Measurements from ENCODE around the gene ZNF454. TPM values are rescaled to one million over a fixed set of nuclear protein-coding genes. Genes with fewer than 3 reads are reported as not detected.

ZNF454 gene
- total RNA-seq, 1 donor from 2014 or later, result 1.6 TPM

DNA sequence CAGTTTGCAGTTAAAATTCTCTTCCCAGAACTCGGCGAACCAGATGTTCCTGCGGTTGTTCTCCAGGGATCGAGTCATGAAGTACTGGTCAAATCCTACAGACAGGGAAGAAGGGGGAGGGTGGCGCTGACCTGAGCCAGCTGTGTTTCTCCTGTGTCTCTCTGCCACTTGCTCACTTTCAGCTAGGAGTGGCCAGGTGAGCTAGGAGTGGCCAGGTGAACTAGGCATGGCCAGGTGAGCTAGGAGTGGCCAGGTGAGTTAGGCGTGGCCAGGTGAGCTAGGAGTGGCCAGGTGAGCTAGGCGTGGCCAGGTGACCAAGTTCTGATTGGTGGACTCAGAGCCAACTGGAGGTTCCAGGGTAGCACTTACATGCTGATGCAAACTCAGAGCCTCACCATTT lies 48.3 kb downstream of the ZNF454 start:
- no peaks in the 10 kb centered on the region for H3K36me3 Mint-ChIP-seq (ENCODE audit: unreplicated experiment)
- TF ChIP-seq, protein P1, sequence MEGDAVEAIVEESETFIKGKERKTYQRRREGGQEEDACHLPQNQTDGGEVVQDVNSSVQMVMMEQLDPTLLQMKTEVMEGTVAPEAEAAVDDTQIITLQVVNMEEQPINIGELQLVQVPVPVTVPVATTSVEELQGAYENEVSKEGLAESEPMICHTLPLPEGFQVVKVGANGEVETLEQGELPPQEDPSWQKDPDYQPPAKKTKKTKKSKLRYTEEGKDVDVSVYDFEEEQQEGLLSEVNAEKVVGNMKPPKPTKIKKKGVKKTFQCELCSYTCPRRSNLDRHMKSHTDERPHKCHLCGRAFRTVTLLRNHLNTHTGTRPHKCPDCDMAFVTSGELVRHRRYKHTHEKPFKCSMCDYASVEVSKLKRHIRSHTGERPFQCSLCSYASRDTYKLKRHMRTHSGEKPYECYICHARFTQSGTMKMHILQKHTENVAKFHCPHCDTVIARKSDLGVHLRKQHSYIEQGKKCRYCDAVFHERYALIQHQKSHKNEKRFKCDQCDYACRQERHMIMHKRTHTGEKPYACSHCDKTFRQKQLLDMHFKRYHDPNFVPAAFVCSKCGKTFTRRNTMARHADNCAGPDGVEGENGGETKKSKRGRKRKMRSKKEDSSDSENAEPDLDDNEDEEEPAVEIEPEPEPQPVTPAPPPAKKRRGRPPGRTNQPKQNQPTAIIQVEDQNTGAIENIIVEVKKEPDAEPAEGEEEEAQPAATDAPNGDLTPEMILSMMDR (IDR thresholded peaks at IDR 0.05), result no peak
- H3K27ac Mint-ChIP-seq (ENCODE audit: unreplicated experiment), result no peak overlapping the region

DNA sequence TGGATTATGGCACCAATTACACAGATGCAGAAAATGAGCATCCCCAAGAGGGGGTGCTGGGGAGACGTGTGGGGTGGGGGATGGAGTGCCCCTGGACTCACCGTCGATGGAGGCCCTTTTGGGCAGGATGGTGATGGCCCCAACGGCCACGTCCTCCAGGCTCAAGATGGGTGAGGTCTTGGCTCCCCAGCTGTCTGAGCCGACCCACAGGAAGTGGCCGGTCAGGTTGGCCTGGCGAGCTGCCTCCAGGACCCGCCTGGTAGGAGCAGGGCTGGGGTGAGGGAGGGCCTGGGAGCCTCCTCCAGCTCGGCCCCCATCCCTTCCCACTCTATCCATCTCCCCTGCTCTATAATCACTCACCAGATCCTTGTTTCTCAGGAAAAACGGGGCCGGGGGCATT lies 49.5 kb downstream of the ZNF454 start:
- Mint-ChIP-seq H3K9me3 (ENCODE audit: unreplicated experiment) (peaks cover 12% of the 10 kb centered on the region), H3K27me3 (ENCODE audit: unreplicated experiment) (peaks cover 3% of the 10 kb centered on the region), H3K36me3 (ENCODE audit: unreplicated experiment) (no peaks in the 10 kb centered on the region), H3K4me1 (ENCODE audit: unreplicated experiment) (no peaks in the 10 kb centered on the region), H3K4me3 (ENCODE audit: unreplicated experiment) (no peak overlapping the region), H3K27ac (ENCODE audit: unreplicated experiment) (no peak overlapping the region)
- TF ChIP-seq, protein P1 (IDR thresholded peaks at IDR 0.05), result no peak
- DNase-seq (ENCODE audit: extremely low spot score, unreplicated experiment), result no peak

More for the DNA sequence above, 48.3 kb downstream of the ZNF454 start:
- Mint-ChIP-seq H3K4me1 (ENCODE audit: unreplicated experiment) (no peaks in the 10 kb centered on the region), H3K4me3 (ENCODE audit: unreplicated experiment) (no peak overlapping the region), H3K9me3 (ENCODE audit: unreplicated experiment) (peaks cover 12% of the 10 kb centered on the region), H3K27me3 (ENCODE audit: unreplicated experiment) (no peaks in the 10 kb centered on the region)
- DNase-seq (ENCODE audit: extremely low spot score, unreplicated experiment), result peak; percentile 57

DNA sequence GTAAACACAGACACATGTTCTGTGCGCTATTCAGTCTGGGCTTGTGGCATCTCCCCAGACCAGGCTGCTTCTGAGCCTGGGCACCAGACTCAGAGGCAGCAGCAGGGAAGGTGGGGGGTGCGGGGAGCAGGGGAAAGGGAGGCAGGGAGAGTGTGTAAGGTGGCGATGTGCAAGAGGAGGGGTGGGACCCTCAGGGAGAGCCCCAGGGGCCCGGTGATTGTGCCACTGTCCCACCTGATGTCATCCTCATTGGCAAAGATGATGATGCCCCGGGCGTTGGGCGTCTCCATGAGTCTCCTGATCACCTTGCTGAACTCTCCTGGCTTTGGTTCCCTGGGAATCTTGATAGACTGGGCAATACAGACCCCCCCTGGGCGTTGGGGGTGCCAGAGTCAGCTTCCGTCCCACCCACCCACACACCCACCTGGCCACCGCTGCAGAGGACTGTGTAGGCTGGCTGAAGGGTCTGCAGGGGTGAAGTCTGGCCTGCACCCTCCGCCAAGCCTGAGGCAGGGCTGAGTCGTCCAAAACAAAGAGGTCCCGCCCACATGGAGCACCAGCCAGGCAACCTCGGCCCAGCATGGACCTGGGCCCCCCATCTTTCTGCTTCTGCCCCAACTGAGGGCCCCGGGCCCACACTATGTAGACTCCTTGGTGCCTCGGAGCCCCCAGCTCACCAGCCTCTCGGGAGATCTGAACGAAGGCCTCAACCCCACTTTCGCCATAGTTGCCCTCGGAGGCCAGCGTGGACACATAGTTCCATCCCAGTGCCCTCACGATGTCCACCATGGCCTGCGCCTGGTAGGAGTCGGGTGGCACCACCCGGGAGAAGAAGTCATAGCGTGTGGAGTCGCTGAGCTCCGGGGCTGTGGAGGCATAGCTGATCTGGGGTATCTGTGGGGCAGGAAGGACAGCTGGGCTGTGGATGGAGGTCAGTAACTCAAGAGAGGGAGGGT lies 50.5 kb downstream of the ZNF454 start:
- DNase-seq (ENCODE audit: extremely low spot score, unreplicated experiment), result peak; percentile 75
- Mint-ChIP-seq H3K4me3 (ENCODE audit: unreplicated experiment) (no peak overlapping the region), H3K36me3 (ENCODE audit: unreplicated experiment) (no peaks in the 10 kb centered on the region), H3K4me1 (ENCODE audit: unreplicated experiment) (no peaks in the 10 kb centered on the region), H3K27ac (ENCODE audit: unreplicated experiment) (no peak overlapping the region), H3K27me3 (ENCODE audit: unreplicated experiment) (peaks cover 3% of the 10 kb centered on the region), H3K9me3 (ENCODE audit: unreplicated experiment) (peaks cover 12% of the 10 kb centered on the region)
- TF ChIP-seq, protein P1 (IDR thresholded peaks at IDR 0.05), result no peak

DNA sequence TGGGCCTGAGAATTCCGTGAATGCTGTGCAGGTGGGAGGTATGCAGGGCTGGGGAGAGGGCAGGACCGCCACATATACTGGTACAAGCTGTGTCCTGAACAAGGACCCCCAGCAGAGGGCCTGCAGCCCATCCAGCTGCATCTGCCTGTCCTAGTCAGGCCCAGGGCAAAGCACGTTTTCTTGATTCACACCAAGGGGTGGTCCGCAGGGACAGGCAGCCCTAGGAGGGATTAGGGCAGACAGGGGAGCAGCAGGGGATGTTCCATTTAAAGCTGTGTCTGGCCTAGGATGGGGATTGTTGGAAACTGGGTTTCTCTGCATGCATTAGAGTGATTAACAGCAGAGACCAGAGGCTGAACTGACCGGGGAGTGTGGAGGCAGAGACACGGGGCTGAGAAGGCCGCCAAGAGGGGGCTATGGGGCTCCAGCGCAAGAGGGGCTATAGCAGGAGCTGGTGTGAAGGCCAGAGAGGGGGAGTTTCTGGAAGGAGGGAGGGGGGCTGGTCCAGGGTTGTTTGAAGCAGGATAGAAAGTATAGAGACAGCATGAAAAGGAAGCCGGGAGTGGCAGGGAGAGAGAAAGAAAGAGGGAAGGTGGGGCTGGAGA lies 51.4 kb downstream of the ZNF454 start:
- H3K36me3 Mint-ChIP-seq (ENCODE audit: unreplicated experiment), result no peaks in the 10 kb centered on the region
- TF ChIP-seq, protein P1 (IDR thresholded peaks at IDR 0.05), result no peak
- peak; percentile 81 for DNase-seq (ENCODE audit: extremely low spot score, unreplicated experiment)
- no peaks in the 10 kb centered on the region for H3K4me1 Mint-ChIP-seq (ENCODE audit: unreplicated experiment)
- H3K27ac Mint-ChIP-seq (ENCODE audit: unreplicated experiment), result no peak overlapping the region
- H3K4me3 Mint-ChIP-seq (ENCODE audit: unreplicated experiment), result no peak overlapping the region
- H3K27me3 Mint-ChIP-seq (ENCODE audit: unreplicated experiment), result peaks cover 3% of the 10 kb centered on the region
- H3K9me3 Mint-ChIP-seq (ENCODE audit: unreplicated experiment), result peaks cover 18% of the 10 kb centered on the region

DNA sequence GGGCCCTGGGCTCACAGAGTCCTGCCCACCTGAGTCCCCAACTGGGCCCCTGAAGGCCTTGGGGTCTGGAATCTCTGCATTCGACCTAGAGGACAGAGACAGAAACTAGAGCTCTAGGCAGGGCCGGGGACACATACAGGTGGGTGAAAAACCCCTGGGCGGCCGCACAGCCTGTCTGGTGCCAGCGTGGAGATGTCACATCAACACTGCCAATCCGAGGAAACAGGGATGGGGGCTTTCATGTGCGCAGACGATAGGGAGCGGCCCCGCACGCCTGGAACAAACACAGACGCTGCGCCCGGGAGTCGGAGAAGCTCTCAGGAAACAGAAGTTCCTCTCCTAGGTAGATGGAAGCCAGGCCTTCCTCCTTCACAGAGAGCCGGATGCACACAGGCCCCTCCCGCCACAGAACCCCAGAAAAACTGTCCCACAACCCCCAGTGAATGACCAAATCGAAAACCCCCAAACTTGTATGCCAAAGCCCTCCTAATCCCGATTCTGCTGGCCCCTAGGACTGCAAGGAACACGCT lies 52.3 kb downstream of the ZNF454 start:
- H3K9me3 Mint-ChIP-seq (ENCODE audit: unreplicated experiment), result peaks cover 18% of the 10 kb centered on the region
- H3K36me3 Mint-ChIP-seq (ENCODE audit: unreplicated experiment), result no peaks in the 10 kb centered on the region
- no peak overlapping the region for H3K27ac Mint-ChIP-seq (ENCODE audit: unreplicated experiment)
- DNase-seq (ENCODE audit: extremely low spot score, unreplicated experiment), result peak; percentile 81
- TF ChIP-seq, protein P1 (IDR thresholded peaks at IDR 0.05), result no peak
- no peak overlapping the region for H3K4me3 Mint-ChIP-seq (ENCODE audit: unreplicated experiment)
- H3K27me3 Mint-ChIP-seq (ENCODE audit: unreplicated experiment), result peaks cover 3% of the 10 kb centered on the region
- H3K4me1 Mint-ChIP-seq (ENCODE audit: unreplicated experiment), result no peaks in the 10 kb centered on the region

Data from osteocyte (in vitro differentiated cells).